Psoas muscle (tissue), 8 donors: ENCODE results near the gene TM7SF2. TPM values are rescaled to one million over a fixed set of nuclear protein-coding genes. Genes with fewer than 3 reads are reported as not detected.
"Not testable (repeated sequence)": the region's sequence is repeated elsewhere in the genome, so short reads cannot be mapped to it uniquely, and the experiment has no call there.

Source experiments
- ATAC-seq, 4 donors: fragments of 200-7000 bp; cut with Tn5 transposase; one replicate each; pipeline ENCODE4 v1.9.1; 2020; ENCODE audit warnings: moderate library complexity in 3 of 4, mild to moderate bottlenecking in 2 of 4
- DNase-seq, 2 donors: peaks; one replicate each; pipeline ENCODE4 v3.0.0-alpha.2; 2020
- H3K27ac ChIP-seq: fragments of 200-600 bp; one replicate; pipeline ENCODE4 v1.8.0; 2022
- H3K27me3 ChIP-seq, 3 donors: fragments of 200-600 bp in 1 of 3; one replicate each; pipeline versions ENCODE4 v1.6.1 to v1.8.0; 2013 to 2022; ENCODE audit warnings: low read length in 2 of 3, mild to moderate bottlenecking in 2 of 3, moderate library complexity in 1 of 3; ENCODE audit not compliant: insufficient read depth in 3 of 3
- H3K36me3 ChIP-seq, 2 donors: fragments of 200-600 bp in 1 of 2; one replicate each; pipeline versions ENCODE4 v1.6.1 to v1.8.0; 2013 to 2022; ENCODE audit warnings: low read depth in 1 of 2, mild to moderate bottlenecking in 1 of 2, moderate library complexity in 1 of 2; ENCODE audit not compliant: insufficient read depth in 1 of 2
- H3K4me1 ChIP-seq: fragments of 200-600 bp; one replicate; pipeline ENCODE4 v1.8.0; 2022
- H3K4me3 ChIP-seq: fragments of 200-600 bp; one replicate; pipeline ENCODE4 v1.8.0; 2022; ENCODE audit warnings: mild to moderate bottlenecking
- H3K9me3 ChIP-seq: fragments of 200-600 bp; one replicate; pipeline ENCODE4 v1.8.0; 2022
- CTCF ChIP-seq: fragments of 200-600 bp; IDR thresholded peaks from one replicate; pipeline ENCODE4 v1.8.0; 2022; ENCODE audit warnings: antibody characterized with exemption
- WGBS, 3 donors: extraction: QIAGEN DNeasy Blood & Tissue Kit; methylation state at CpG; one replicate each; pipeline versions ENCODE4 v1.1.6 to v1.1.7; 2013; 5-methylcytosine and 5-hydroxymethylcytosine counted together
- intact Hi-C, 2 donors: fragments of 100-400 bp; cut with DNase I; formaldehyde crosslinking; loops; one replicate each; pipeline versions ENCODE4 v1.11.0 to v1.14.2; 2022
- polyA plus RNA-seq, 3 donors: library from polyadenylated mRNA; stranded (reverse); fragments of 200-250 nt; gene quantifications; one replicate each; pipeline ENCODE4 v1.2.3, GENCODE V29; 2013
- total RNA-seq, 4 donors: library from RNA; stranded (reverse); fragmentation: NEBNext Ultra II Directional in 2 of 4; extraction: Animal tissue kit (Norgen Biotek cat#: 25700) in 2 of 4; gene quantifications; one replicate each; pipeline versions ENCODE4 v1.2.1 to v1.2.4, GENCODE V29; 2021 to 2023
- donor health status: healthy with polysubstance abuse.
- donor health status: DM: no; HTN: no; CAD: no; lungs with moderate emphysema.
- donor health status: Bipolar disorder and iron deficiency.
- donor health status: healthy.
- donor health status: DM: yes; HTN: yes; CAD: no.
- donor health status: DM: no; HTN: no; CAD: no.
- donor health status: DM: no; HTN: no; CAD: no.
- donor health status: DM: yes; HTN: yes; CAD: no.

TM7SF2 gene
- total and polyA plus RNA-seq, 7 donors: 3.2 to 13.5 (median 6.5) TPM

- H3K36me3 ChIP-seq: no peaks in the 10 kb centered on the region
- H3K4me3 ChIP-seq: no peak overlapping the region
- no peak for ATAC-seq
- no peaks in the 10 kb centered on the region for H3K9me3 ChIP-seq
- no peak overlapping the region for H3K27ac ChIP-seq
- no peaks in the 10 kb centered on the region for H3K27me3 ChIP-seq
- WGBS, 3 donors: 75 to 84% (median 76%) methylated on average over 2 of the region's 2 CpGs
- intact Hi-C loops: no loop called here
- no peak for DNase-seq
- TF ChIP-seq CTCF: no peak
- peaks cover 16% of the 10 kb centered on the region for H3K4me1 ChIP-seq
Observed at GRCh38 chr11:65147352-65148075, 35.8 kb downstream of the TM7SF2 start.

GRCh38 chr11:65148657-65149056 is 37.0 kb downstream of the TM7SF2 start:
- Histone ChIP-seq H3K36me3 (no peaks in the 10 kb centered on the region), H3K4me3 (no peak overlapping the region), H3K4me1 (peaks cover 16% of the 10 kb centered on the region), H3K27ac (no peak overlapping the region), H3K9me3 (no peaks in the 10 kb centered on the region), H3K27me3 (no peaks in the 10 kb centered on the region)
- ATAC-seq: no peak
- intact Hi-C loops: no loop called here
- WGBS, 3 donors: 83 to 91% (median 85%) methylated on average over 5 of the region's 5 CpGs
- TF ChIP-seq CTCF: no peak
- no peak for DNase-seq

GRCh38 chr11:65150131-65150508 is 38.4 kb downstream of the TM7SF2 start:
- 69 to 83% (median 75%) methylated on average over 10 of the region's 10 CpGs for WGBS, 3 donors
- Histone ChIP-seq H3K27ac (peak overlapping the region; percentile 89), H3K4me3 (peak overlapping the region; percentile 38), H3K4me1 (peaks cover 16% of the 10 kb centered on the region)
- H3K9me3 ChIP-seq, H3K27me3 ChIP-seq, intact Hi-C loops, DNase-seq, ATAC-seq, H3K36me3 ChIP-seq: not testable (repeated sequence)

GRCh38 chr11:65150509-65151299 is 39.0 kb downstream of the TM7SF2 start:
- H3K27me3 ChIP-seq: no peaks in the 10 kb centered on the region
- H3K9me3 ChIP-seq: no peaks in the 10 kb centered on the region
- H3K36me3 ChIP-seq: no peaks in the 10 kb centered on the region
- peak overlapping the region; percentile 38 for H3K4me3 ChIP-seq
- H3K27ac ChIP-seq: peak overlapping the region; percentile 89
- no peak for TF ChIP-seq CTCF
- intact Hi-C loops: no loop called here
- ATAC-seq (peak; percentile 96 to 98 (median 96)), DNase-seq (peak; percentile 93 to 98)
- WGBS, 3 donors: 22 to 32% (median 28%) methylated on average over 12 of the region's 12 CpGs
- H3K4me1 ChIP-seq: peaks cover 16% of the 10 kb centered on the region

DNA sequence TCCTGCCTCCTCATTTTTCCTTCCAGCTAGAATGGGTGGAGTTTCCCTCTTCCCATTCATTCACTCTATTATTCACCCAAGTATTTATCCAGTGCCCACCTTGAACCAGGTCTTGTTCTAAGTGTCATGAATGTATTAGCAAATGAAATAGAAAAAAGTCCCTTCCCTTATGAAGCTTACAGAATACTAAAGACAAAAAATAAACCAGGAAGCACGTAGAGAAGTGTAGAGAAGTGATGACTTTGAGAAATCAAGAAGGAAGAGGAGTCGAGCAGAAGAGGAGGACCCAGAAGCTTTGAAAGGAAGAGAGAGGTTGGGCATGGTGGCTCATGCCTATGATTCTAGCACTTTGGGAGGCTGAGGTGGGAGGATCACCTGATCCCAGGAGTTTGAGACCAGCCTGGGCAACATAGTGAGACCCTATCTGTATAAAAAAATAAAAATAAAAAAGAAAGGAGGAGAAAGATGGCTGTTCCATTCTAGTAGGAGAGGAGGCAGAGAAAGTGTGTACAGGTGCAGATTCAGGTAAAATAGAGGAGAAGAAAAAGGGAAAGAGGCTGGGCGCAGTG is 39.7 kb downstream of the TM7SF2 start:
- ATAC-seq: no peak
- no peak for TF ChIP-seq CTCF
- Histone ChIP-seq H3K4me3 (peak overlapping the region; percentile 38), H3K27me3 (no peaks in the 10 kb centered on the region), H3K4me1 (peaks cover 16% of the 10 kb centered on the region), H3K27ac (peak overlapping the region; percentile 89), H3K36me3 (no peaks in the 10 kb centered on the region), H3K9me3 (no peaks in the 10 kb centered on the region)
- intact Hi-C loops: no loop called here
- no peak for DNase-seq
- 73 to 81% (median 78%) methylated on average over 3 of the region's 3 CpGs for WGBS, 3 donors
